GM19351 (cell line): ENCODE measurements around the gene SHROOM1.
"Not testable (repeated sequence)": the region's sequence is repeated elsewhere in the genome, so short reads cannot be mapped to it uniquely, and the experiment has no call there.

Experiments
- ATAC-seq: cut with Tn5 transposase; IDR thresholded peaks from one replicate; pipeline ENCODE4 v1.9.1; 2021; ENCODE audit warnings: mild to moderate bottlenecking, moderate library complexity; ENCODE audit not compliant: unreplicated experiment

SHROOM1 gene

GRCh38 chr5:132812123-132812765, 18.2 kb downstream of the SHROOM1 start:
- ATAC-seq: no peak

GRCh38 chr5:132810605-132811004, 19.8 kb downstream of the SHROOM1 start:
- no peak for ATAC-seq

DNA sequence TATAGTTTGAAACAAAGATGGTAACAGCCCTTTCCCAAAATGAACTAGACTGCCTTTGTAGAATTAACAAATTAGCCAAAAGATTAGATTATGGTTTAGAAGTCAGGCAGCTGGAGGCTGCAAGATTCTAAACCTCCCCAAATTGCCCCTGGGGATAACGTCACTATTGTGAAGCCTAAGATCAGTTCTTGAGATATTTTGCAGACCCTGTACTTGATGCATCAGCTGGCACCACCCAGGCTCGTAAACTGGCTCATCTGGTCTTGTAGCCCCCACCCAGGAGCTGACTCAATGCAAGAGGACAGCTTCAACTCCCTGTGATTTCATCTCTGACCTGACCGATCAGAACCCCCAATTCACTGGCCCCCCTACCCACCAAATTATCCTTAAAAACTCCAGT, 21.6 kb downstream of the SHROOM1 start:
- ATAC-seq: no peak

DNA sequence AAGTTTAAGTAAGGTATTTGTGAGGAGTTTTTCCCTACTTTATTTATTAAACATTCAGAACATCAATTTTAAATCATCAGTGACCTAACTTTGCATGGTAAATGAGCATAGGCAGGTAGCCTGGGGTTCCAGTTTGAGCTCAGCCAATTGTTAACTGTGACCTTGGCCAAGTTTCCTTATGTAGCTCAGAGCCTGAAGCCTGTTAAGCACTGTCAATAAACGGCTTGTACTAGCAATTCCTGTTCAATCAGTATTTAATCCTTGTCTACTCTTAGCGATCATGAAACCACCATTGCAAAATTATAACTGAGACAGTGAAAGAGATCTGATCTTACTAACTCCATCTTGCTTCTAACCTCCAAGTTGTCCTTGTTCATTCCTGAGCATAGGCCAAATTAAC, 22.0 kb downstream of the SHROOM1 start:
- ATAC-seq: no peak

GRCh38 chr5:132807163-132807838, 23.1 kb downstream of the SHROOM1 start:
- ATAC-seq: no peak

- ATAC-seq: not testable (repeated sequence)
These were observed 23.7 kb downstream of the SHROOM1 start for GRCh38 chr5:132806804-132807162.

- not testable (repeated sequence) for ATAC-seq
These were observed 24.6 kb downstream of the SHROOM1 start for GRCh38 chr5:132805872-132806271.

- not testable (repeated sequence) for ATAC-seq
These were observed 26.2 kb downstream of the SHROOM1 start for GRCh38 chr5:132804219-132804618.

GRCh38 chr5:132802685-132803066, 27.8 kb downstream of the SHROOM1 start:
- not testable (repeated sequence) for ATAC-seq

DNA sequence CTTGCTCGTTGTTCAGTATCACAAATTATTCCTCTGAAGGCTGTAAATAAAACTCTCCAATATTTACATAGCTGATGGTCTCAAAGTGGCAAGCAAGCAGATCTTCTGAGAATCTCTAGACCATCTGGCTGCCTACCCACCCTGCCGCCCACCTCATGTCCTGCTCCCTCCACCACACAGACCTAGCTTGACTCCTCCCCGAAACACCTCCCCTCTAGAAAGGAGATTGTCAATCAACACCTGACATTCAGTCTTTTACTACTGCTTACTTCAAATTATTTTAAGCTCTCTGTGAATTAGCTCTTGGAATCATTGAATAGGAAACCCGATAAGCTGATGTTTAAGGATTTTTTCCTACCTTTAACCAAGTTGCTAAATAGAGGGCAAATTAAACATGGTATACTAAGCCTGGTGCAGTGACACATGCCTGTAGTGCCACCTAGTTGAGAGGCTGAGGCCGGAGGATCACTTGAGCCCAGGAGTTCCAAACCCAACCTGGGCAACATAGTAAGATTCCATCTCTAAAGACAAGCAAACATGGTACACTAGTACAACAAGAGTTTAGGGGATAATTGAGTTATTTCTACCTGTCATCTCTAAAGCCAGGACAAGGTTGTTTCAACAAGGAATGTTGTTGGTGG, 28.3 kb downstream of the SHROOM1 start:
- ATAC-seq: no peak

DNA sequence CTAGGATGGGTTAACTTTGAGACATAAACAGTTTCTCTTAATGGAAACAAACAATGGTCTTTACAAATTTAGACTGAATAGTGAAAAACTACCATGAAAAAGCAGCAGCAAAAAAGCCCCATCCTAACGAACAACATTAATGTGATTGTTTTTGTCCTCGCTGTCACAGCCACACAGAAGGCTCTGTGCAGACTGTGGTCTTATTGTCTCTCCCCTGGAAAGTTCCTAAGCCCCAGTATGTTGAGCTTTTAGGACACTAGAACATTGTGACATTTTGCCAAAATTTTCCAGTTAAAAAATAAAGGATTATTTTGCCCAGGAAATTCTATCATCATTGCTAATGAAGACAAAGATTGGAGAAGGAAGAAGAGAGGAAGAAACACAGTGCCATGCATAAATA, 29.9 kb downstream of the SHROOM1 start:
- ATAC-seq: no peak

DNA sequence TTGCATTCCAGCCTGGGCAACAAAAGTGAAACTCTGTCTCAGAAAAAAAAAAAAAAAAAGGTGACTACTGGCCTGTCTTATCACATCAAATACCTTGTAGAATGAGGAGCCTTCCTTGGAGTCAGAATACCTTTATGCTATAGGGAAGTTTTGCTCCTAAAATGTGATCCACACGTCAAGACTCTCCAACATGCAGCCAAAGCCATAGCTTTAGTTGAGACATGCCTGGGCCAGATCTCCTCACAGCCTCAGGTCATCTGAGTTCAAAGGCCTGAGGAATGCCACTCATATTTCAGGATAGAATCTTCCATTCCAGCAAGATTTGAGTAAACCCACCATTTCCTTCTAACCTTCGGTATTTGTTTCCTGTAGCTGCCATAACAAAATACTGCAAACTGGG, 31.1 kb downstream of the SHROOM1 start:
- ATAC-seq: no peak

DNA sequence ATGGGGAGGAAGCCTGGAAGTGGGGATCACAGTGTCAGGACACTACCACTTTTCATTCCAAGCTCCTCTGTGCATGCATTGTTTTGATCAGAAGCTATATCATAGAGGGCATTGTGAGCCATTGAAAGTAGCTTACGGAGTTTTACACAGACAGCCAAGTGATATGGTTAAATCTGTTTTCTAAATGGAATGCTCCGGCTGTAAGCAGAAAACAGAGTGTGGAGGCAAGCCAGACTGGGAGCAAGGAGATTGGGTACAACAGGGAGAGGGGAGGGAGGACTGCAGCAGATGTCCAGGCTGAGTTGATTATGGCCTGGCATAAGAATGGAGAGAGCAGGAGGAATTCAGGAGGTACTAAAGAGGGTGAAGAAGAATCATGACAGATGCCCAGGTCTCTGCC, 32.8 kb downstream of the SHROOM1 start:
- ATAC-seq: no peak

DNA sequence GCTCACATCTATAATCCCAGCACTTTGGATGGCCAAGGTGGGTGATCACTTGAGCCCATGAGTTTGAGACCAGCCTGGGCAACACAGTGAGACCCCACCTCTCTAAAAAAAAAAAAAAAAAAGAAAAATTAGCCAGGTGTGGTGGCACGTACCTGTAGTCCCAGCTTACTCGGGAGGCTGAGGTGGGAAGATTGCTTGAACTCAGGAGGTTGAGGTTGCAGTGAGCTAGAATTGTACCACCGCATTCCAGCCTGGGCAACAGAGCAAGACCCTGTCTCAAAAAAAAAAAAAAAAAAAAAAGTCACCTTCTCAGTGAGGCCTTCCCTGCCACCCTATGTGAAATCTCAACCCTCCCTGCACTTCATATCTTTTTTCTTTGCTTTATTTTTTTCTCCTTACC, 39.4 kb downstream of the SHROOM1 start:
- ATAC-seq: no peak

DNA sequence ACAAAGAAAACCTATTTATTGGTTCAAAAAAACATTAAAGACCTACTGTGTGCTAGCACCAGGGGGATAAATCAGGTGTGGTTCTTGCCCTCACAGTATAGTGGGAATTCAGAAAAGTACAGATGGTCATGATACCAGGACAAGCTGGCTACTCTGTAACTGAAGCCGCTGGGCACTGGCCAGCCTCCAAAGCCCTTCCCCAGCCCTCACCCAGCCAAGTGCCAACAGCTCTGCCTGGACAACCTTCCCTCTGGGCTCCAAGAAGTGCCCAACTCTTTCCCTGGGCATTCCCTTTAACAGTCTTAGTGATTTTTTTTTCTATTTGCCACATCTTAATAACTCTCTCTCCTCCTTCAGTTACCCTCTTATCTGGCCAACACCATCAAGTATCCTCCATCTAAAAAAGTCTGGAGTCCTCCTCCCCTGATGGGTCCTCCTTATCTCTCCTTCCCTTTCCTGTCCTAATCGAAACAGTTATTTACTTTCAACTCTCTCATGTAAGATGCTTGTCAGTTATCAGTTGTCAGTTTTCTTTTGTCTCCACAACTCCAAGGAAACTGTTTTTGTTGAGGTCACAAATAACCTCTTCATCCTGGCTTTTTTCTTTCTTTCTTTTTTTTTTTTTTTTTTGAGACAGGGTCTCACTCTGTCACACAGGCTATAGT, 40.1 kb downstream of the SHROOM1 start:
- no peak for ATAC-seq

DNA sequence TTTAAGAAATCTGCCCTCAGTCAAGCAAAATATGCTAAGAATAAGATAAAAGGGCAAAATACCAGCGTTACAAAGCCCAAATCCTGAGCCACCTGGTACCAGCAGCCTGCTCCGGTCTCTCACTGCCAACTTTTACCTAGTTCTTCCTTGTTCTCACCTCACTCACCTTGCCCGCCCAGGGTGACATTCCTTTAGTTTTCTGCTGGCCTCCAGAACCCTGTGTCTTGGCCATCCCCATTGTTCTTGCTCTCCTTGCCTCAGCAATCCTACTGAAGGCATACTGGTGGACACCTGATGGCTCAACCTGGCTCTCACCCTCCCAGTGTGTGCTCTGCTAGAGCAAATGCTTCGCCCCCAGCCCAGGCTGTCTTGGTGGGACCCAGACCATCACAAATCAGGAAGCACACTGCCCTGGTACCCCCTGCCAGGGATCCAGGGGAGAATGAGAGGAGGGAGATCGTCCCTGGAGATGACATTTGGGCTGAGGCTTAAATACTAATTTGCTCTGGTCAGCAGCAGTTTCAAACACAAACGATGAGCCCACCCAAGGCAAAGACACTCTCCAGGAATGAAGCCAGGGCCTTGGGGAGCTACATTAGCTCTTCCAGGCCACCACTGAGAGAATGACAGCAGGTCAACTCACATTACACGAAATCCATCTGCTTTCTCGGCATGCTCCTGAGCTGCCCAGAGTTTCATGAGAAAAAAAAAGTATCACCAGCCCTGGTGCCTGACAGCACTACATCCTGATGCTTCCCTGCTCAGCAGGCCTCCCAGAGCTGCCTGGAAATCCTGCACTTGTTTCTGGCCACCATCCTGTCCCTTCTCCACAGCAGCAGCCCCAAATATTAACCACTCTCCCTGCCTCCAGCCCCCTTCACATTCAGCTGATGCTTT, 41.2 kb downstream of the SHROOM1 start:
- ATAC-seq: no peak

GRCh38 chr5:132788508-132788907, 41.9 kb downstream of the SHROOM1 start:
- ATAC-seq: no peak

DNA sequence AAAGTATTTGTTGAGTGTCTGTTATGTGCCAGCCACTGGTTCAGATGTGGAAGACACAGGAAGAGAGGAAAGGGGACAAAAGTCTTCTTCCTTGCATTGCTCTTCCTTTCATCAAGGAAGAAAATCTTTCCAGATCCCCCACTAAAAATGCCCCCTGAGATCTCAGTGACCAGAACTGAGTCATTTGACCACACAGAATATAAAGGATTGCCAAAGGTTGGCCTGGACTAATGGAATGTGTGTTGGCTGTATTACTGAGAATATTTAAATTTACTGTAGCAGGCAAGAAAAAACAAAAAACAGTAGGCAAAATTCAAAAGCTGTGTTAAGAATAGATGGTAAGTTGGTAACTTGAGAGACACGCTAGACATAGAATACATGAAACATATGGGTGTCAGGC, 43.4 kb downstream of the SHROOM1 start:
- ATAC-seq: no peak

- no peak for ATAC-seq
These were observed 44.6 kb downstream of the SHROOM1 start for GRCh38 chr5:132785864-132786263.

DNA sequence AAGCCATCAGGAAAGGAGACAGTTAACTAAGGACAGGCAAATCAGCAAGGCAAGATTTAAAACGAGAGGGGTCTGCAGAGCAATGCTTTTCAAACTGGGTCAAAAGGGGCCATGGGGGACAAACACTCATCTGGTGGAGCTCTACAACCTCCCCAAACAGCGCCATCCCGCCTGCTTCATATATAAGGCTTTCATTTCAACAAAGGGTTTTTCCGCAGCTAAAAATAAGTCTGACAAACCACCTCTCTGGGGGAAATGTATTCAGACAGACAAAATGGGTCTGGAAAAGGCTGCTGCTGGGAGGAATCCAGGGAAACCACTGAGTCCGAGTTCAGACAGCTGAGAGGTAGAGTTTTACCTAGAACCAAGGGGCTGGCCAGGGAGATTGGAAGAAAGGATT, 45.1 kb downstream of the SHROOM1 start:
- no peak for ATAC-seq

GRCh38 chr5:132782101-132782500, 48.3 kb downstream of the SHROOM1 start:
- ATAC-seq: no peak
